ENCODE data around the gene ALX4. TPM values are rescaled to one million over a fixed set of nuclear protein-coding genes. Genes with fewer than 3 reads are reported as not detected.

Gene ALX4
- total and polyA plus RNA-seq, 2 of the 8 experiments (the other 6 are each of a cell fraction or from before 2014, with no cell fraction given), result not detected

DNA sequence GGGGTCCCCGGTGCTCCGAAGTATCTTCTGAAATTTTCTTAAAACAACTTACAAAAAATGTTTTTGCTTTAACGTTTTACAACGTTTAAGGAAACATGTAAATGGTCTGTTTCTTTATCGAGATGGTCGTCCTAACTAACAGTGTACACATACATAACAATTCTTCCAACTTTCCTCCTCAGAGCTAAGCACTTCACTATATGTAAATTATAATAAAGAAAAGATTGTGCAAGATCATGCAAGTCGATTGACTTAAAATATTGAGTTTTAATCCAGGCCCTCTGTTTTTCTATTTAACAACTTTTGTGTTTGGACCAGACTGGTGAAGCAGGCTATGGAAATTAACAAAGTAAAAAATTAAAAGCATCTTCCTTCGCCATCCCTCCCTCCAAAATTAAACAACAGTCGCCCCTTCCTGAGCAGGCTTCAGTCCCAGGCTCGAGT is 4.9 kb downstream of the ALX4 start:
- Histone ChIP-seq H3K27me3 (replicated peaks in 1 of 4; ENCODE audit: control insufficient read depth in 3 of 4, extremely low read depth in 1 of 4, insufficient read depth in 3 of 4, low read length in 3 of 4) (peaks cover 81 to 99% (median 96%) of the 10 kb centered on the region in 4 experiments), H4K5ac (ENCODE audit: insufficient read length, low read depth, low read length) (no peak overlapping the region), H2BK15ac (ENCODE audit: low read length) (no peak overlapping the region), H2AK5ac (ENCODE audit: low read depth, low read length) (no peak overlapping the region), H3K79me2 (ENCODE audit: control insufficient read depth in 1 of 2, insufficient read depth in 2 of 2, low read length in 2 of 2) (no peaks in the 10 kb centered on the region), H3K9me3 (ENCODE audit: insufficient read depth in 2 of 2, low read depth in 1 of 2, low read length in 1 of 2) (no peaks in the 10 kb centered on the region; a peak in 1 of 4 replicates), H2BK5ac (ENCODE audit: low read depth, low read length) (no peak overlapping the region), H3K18ac (ENCODE audit: extremely low read depth, low read length) (no peak overlapping the region), H4K8ac (ENCODE audit: extremely low read depth, insufficient read depth, low read length) (no peak overlapping the region), H3K23ac (ENCODE audit: insufficient read length) (no peak overlapping the region), H3K79me1 (ENCODE audit: low read depth, low read length) (no peaks in the 10 kb centered on the region), H3K4me3 (ENCODE audit: extremely low read depth in 1 of 4, insufficient read depth in 2 of 4, low read depth in 3 of 4, low read length in 4 of 4) (peak overlapping the region in 1 of 4 experiments; percentile 44; a peak in 2 of 8 replicates), H3K4me2 (ENCODE audit: insufficient read depth in 1 of 2, low read depth in 2 of 2, low read length in 2 of 2) (peak overlapping the region; percentile 59 to 62; a peak in 2 of 4 replicates), H3K36me3 (ENCODE audit: control insufficient read depth in 2 of 4, insufficient read depth in 4 of 4, low read length in 3 of 4) (no peaks in the 10 kb centered on the region), H3K4ac (replicated peaks; ENCODE audit: insufficient read length, low read depth, low read length) (no peak overlapping the region), H3K27ac (ENCODE audit: low read depth, low read length) (no peak overlapping the region), H2BK12ac (ENCODE audit: low read depth, low read length) (no peak overlapping the region), H3K14ac (ENCODE audit: insufficient read length) (no peak overlapping the region), H2BK120ac (replicated peaks; ENCODE audit: low read depth, low read length) (no peak overlapping the region), H2BK20ac (ENCODE audit: low read length) (no peak overlapping the region), H4K91ac (replicated peaks; ENCODE audit: insufficient read length, low read length) (no peak overlapping the region), H3K23me2 (ENCODE audit: low read depth, low read length) (peaks cover 7% of the 10 kb centered on the region; the same call in 1 of the 2 replicates), H2AFZ (ENCODE audit: low read length) (no peak overlapping the region), H3K9ac (replicated peaks in 1 of 4; ENCODE audit: extremely low read depth in 1 of 4, low read depth in 3 of 4, low read length in 3 of 4) (no peak overlapping the region), H4K20me1 (replicated peaks in 1 of 2; ENCODE audit: control insufficient read depth in 1 of 2, insufficient read depth in 2 of 2, low read length in 2 of 2) (peaks cover 9 to 12% of the 10 kb centered on the region in 2 experiments), H3K56ac (replicated peaks; ENCODE audit: insufficient read length, low read depth, low read length) (no peak overlapping the region), H3K4me1 (replicated peaks in 1 of 4; ENCODE audit: control insufficient read depth in 3 of 4, insufficient read depth in 4 of 4, low read length in 3 of 4) (peaks cover 0 to 26% (median 17%) of the 10 kb centered on the region in 4 experiments; a peak in 6 of 7 replicates)
- FAIRE-seq, result no peak
- POLR2A ChIA-PET (ENCODE audit: partially characterized antibody), result interaction anchor here (6.7 kb wide), 1 partner anchor 14 kb away, joined by 47 read pairs; no protein-coding TSS in a partner anchor
- 7% methylated on average over 10 of the region's 10 CpGs; no CpG with 5 or more reads in 1 of the 2 experiments for WGBS, 2 experiments (ENCODE audit: extremely low coverage in 1 of 2, insufficient coverage in 1 of 2, insufficient read length in 1 of 2, insufficient replicate concordance in 2 of 2, low coverage in 1 of 2, low lambda C conversion rate in 2 of 2, missing lambda C conversion rate in 1 of 2)
- no peak for TF ChIP-seq TCF12 (IDR thresholded peaks at IDR 0.05; ENCODE audit: low read depth, low read length)
- peak; percentile 23; the same call in 1 of the 2 replicates for TF ChIP-seq CEBPB (IDR thresholded peaks at IDR 0.05; ENCODE audit: low read depth, low read length)
- TF ChIP-seq CREB1 (IDR thresholded peaks at IDR 0.05), result no peak
- DNase-seq (ENCODE audit: low read depth in 1 of 2, low spot score in 2 of 2), result no peak
- CTCF ChIA-PET (ENCODE audit: partially characterized antibody), result interaction anchor here (1.0 to 5.2 kb wide), 5 partner anchors 11 to 173 kb away, joined by 3 to 28 read pairs (median 7); no protein-coding TSS in a partner anchor
